ENCODE measurements around the gene RYR2.

RYR2 gene

GRCh38 chr1:237300642-237301041 is 258.7 kb downstream of the RYR2 start:
- no peak for TF ChIP-seq CTCF (conservative IDR thresholded peaks at IDR 0.05)
- no peak for TF ChIP-seq ZFX (IDR thresholded peaks at IDR 0.05)

GRCh38 chr1:237303929-237304328 is 261.9 kb downstream of the RYR2 start:
- no peak overlapping the region for H3K27ac ChIP-seq
- TF ChIP-seq CTCF (conservative IDR thresholded peaks at IDR 0.05) (no peak), ZFX (IDR thresholded peaks at IDR 0.05) (no peak)

More at GRCh38 chr1:237300642-237301041, 258.7 kb downstream of the RYR2 start:
- no peak overlapping the region for H3K27ac ChIP-seq

- no peak overlapping the region for H3K27ac ChIP-seq
- no peak for TF ChIP-seq ZFX (IDR thresholded peaks at IDR 0.05)
- TF ChIP-seq CTCF (conservative IDR thresholded peaks at IDR 0.05): no peak
Measured at GRCh38 chr1:237306726-237307125, 264.7 kb downstream of the RYR2 start.

GRCh38 chr1:237309595-237310118 is 267.7 kb downstream of the RYR2 start:
- TF ChIP-seq CTCF (conservative IDR thresholded peaks at IDR 0.05): no peak
- TF ChIP-seq ZFX (IDR thresholded peaks at IDR 0.05): no peak
- H3K27ac ChIP-seq: no peak overlapping the region

GRCh38 chr1:237316352-237316751 is 274.4 kb downstream of the RYR2 start:
- H3K27ac ChIP-seq: no peak overlapping the region
- TF ChIP-seq CTCF (conservative IDR thresholded peaks at IDR 0.05) (no peak), ZFX (IDR thresholded peaks at IDR 0.05) (no peak)

GRCh38 chr1:237318748-237319147 is 276.8 kb downstream of the RYR2 start:
- TF ChIP-seq CTCF (conservative IDR thresholded peaks at IDR 0.05) (no peak), ZFX (IDR thresholded peaks at IDR 0.05) (no peak)
- H3K27ac ChIP-seq: no peak overlapping the region

GRCh38 chr1:237320890-237321289 is 278.9 kb downstream of the RYR2 start:
- H3K27ac ChIP-seq: no peak overlapping the region
- no peak for TF ChIP-seq ZFX (IDR thresholded peaks at IDR 0.05)
- no peak for TF ChIP-seq CTCF (conservative IDR thresholded peaks at IDR 0.05)
